Measurements from ENCODE around the gene ITGA5. TPM values are rescaled to one million over a fixed set of nuclear protein-coding genes. Genes with fewer than 3 reads are reported as not detected.

The ITGA5 gene
- total RNA-seq, 1 donor from 2014 or later, result 109 TPM

DNA sequence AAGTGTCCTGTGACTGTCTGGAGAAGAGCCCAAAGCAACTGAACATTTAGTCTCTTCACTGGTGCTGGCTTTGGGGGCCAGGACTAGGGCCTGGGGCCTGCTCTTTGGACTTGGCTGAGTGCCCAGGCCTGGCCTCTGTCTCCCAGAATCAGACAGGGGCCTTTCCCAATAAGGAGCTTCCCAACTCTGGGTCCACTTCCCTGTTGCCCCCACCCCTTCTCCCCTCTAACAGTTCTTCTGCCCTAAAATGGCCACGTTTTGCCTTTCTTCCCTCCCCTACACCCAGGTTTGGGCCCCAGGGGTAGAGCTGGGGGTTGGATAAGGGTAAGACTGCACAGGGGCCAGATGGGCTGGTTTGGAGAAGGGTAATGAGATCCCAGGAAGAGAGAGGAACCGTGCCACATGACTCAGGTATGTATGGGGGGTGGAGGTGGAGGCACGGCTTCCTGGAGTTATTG lies 10.0 kb upstream of the ITGA5 start:
- peaks cover 6% of the 10 kb centered on the region for H3K27me3 ChIP-seq (ENCODE audit: control insufficient read depth, insufficient read depth, low read length)
- no peak for DNase-seq (ENCODE audit: low read depth)
- TF ChIP-seq, protein P1, sequence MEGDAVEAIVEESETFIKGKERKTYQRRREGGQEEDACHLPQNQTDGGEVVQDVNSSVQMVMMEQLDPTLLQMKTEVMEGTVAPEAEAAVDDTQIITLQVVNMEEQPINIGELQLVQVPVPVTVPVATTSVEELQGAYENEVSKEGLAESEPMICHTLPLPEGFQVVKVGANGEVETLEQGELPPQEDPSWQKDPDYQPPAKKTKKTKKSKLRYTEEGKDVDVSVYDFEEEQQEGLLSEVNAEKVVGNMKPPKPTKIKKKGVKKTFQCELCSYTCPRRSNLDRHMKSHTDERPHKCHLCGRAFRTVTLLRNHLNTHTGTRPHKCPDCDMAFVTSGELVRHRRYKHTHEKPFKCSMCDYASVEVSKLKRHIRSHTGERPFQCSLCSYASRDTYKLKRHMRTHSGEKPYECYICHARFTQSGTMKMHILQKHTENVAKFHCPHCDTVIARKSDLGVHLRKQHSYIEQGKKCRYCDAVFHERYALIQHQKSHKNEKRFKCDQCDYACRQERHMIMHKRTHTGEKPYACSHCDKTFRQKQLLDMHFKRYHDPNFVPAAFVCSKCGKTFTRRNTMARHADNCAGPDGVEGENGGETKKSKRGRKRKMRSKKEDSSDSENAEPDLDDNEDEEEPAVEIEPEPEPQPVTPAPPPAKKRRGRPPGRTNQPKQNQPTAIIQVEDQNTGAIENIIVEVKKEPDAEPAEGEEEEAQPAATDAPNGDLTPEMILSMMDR (IDR thresholded peaks at IDR 0.05; ENCODE audit: insufficient read depth, low read length, poor library complexity, severe bottlenecking), result no peak
- H3K4me3 ChIP-seq (ENCODE audit: low read depth, low read length), result no peak overlapping the region
- no peaks in the 10 kb centered on the region for H3K36me3 ChIP-seq (ENCODE audit: control insufficient read depth, insufficient read depth, low read length)

DNA sequence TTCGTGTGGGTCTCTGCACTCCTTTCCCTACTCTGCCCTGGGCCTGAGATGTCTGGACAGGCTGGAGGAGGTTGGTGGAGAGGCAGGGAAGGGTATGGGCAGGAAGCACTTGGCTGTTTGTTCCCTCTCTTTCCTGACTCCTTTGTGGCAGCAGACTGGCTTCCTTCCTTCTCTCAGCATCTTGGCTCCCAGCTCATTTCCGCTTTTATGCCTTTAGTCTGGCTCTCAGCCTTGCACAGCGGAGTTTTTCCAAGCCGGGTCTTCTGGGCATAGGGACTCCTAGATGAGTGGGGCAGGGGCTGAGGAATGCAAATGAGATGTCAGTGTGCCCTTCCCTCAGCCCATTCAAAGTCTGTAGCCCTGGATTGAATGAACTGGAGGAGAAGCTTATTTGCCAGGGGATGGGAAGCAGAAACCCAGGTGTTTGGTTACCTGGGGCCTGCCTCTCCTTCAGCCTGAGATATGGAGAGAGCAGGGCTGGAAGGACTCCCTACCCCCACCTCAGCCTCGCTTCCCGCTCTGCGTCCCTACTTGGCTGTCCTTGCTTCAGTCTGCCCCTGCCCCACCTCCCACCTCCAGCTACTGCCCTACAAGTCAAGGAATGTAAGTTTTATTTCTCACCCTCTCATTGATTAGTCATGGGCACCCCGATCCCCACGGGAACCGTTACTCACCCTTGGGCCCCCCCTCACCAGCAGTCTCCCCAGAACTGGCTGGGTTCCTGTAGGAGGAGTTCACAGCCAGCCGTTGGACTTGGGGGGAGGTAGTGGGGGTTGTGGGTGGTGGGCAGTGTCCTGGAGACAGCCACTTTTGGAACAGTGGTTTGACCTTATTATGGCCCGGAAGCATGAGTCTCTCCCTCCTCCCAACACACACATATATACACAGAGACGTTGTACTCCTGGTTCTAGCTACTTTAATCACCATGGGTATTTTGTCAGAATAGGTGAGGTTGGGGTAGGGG lies 9.3 kb upstream of the ITGA5 start:
- Histone ChIP-seq H3K27me3 (ENCODE audit: control insufficient read depth, insufficient read depth, low read length) (peaks cover 6% of the 10 kb centered on the region), H3K36me3 (ENCODE audit: control insufficient read depth, insufficient read depth, low read length) (no peaks in the 10 kb centered on the region), H3K4me3 (ENCODE audit: low read depth, low read length) (no peak overlapping the region)
- no peak for DNase-seq (ENCODE audit: low read depth)
- TF ChIP-seq, protein P1 (IDR thresholded peaks at IDR 0.05; ENCODE audit: insufficient read depth, low read length, poor library complexity, severe bottlenecking), result no peak

DNA sequence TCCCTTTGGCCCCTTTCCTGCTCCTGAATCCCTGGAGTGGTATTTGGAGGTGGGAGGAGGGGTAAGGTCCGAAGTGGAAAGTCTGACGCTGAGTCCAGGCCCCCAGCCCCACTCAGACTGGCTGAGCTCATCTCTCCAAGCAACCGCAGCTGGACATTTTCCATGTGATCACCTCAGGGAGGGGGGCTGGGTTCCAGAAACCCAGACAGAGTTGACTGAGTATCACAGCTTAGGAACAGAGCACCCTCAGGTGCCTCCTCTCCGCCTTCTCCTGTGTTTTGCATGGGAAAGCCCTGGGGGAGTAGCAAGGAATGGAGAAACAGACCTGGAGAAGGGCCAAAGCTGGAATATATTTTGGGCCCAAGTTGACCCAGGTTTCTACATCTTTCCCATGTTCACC lies 8.0 kb upstream of the ITGA5 start:
- H3K4me3 ChIP-seq (ENCODE audit: low read depth, low read length), result no peak overlapping the region
- TF ChIP-seq, protein P1 (IDR thresholded peaks at IDR 0.05; ENCODE audit: insufficient read depth, low read length, poor library complexity, severe bottlenecking), result no peak
- DNase-seq (ENCODE audit: low read depth), result no peak
- peaks cover 6% of the 10 kb centered on the region for H3K27me3 ChIP-seq (ENCODE audit: control insufficient read depth, insufficient read depth, low read length)
- no peaks in the 10 kb centered on the region for H3K36me3 ChIP-seq (ENCODE audit: control insufficient read depth, insufficient read depth, low read length)

DNA sequence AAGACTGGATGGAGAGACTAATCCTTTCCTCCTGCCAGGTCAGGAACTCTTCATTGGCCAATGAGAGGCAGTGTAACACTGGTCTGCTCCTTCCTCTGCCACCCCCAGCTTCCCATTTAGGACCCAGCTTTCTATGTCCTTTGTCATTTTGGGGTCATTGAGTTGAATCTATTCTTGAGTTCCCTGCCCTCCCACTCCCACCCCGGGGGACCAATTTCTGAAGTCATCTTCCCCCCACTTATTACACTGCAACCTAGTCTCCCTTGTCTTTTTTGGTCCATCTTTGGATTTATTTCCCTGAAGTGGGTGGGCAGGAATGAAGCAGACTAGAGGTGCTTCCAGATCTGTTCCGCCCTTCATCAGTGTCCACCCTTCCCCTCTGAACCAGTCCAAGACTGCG lies 7.6 kb upstream of the ITGA5 start:
- Histone ChIP-seq H3K27me3 (ENCODE audit: control insufficient read depth, insufficient read depth, low read length) (peaks cover 6% of the 10 kb centered on the region), H3K36me3 (ENCODE audit: control insufficient read depth, insufficient read depth, low read length) (no peaks in the 10 kb centered on the region), H3K4me3 (ENCODE audit: low read depth, low read length) (no peak overlapping the region)
- TF ChIP-seq, protein P1 (IDR thresholded peaks at IDR 0.05; ENCODE audit: insufficient read depth, low read length, poor library complexity, severe bottlenecking), result no peak
- no peak for DNase-seq (ENCODE audit: low read depth)

DNA sequence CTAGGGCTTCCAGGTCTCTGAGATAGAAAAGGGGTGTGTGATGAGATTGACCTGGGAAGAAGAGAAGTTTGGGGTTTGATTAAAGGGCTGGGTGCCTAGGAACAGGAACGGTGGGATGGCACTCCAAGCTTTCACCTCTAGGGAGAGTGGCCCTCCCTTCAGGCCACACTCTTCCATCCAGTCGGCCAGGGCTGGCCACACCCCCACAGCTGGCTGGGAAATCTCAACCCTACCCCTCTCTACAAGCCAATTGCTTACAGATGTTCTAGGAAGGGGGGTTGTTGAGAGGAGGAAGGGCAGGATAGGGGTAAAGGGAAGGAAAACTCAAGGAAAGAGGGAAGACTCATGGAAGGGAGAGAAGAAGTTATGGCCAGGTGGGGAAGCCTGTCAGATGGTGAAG lies 6.6 kb upstream of the ITGA5 start:
- Histone ChIP-seq H3K27me3 (ENCODE audit: control insufficient read depth, insufficient read depth, low read length) (peaks cover 6% of the 10 kb centered on the region), H3K36me3 (ENCODE audit: control insufficient read depth, insufficient read depth, low read length) (no peaks in the 10 kb centered on the region), H3K4me3 (ENCODE audit: low read depth, low read length) (no peak overlapping the region)
- DNase-seq (ENCODE audit: low read depth), result no peak
- TF ChIP-seq, protein P1 (IDR thresholded peaks at IDR 0.05; ENCODE audit: insufficient read depth, low read length, poor library complexity, severe bottlenecking), result no peak
